WTC11 (cell line): ENCODE data around the gene MAGEB2. TPM values are rescaled to one million over a fixed set of nuclear protein-coding genes. Genes with fewer than 3 reads are reported as not detected.

ENCODE experiments used
- ATAC-seq: fragments of 200-7000 bp; cut with Tn5 transposase; 2 replicates; pipeline ENCODE4 v1.10.0; 2021; ENCODE audit warnings: mild to moderate bottlenecking, moderate library complexity
- CTCF ChIA-PET: fragments of 300-600 bp; sonication (Branson Sonifier 250); formaldehyde crosslinking; loops from one replicate; lab custom pipeline; 2021; ENCODE audit warnings: antibody characterized with exemption; lab: Charles Lee
- POLR2A ChIA-PET: fragments of 350-600 bp; sonication (Branson Sonifier 250); formaldehyde crosslinking; loops from one replicate; lab custom pipeline; 2021; ENCODE audit warnings: antibody characterized with exemption; lab: Charles Lee
- DNase-seq: peaks from one replicate; pipeline ENCODE4 v3.0.0; 2021; ENCODE audit warnings: low spot score
- H3K27ac Mint-ChIP-seq: 2 replicates; pipeline ENCODE4 v1.8.0; 2021; ENCODE audit warnings: mixed read lengths
- H3K27me3 Mint-ChIP-seq: 2 replicates; pipeline ENCODE4 v1.8.0; 2021; ENCODE audit warnings: low read depth, mild to moderate bottlenecking, moderate library complexity, mixed read lengths
- H3K36me3 Mint-ChIP-seq: 2 replicates; pipeline ENCODE4 v1.8.0; 2021; ENCODE audit warnings: mixed read lengths
- H3K4me1 Mint-ChIP-seq: 2 replicates; pipeline ENCODE4 v1.8.0; 2022; ENCODE audit warnings: mixed read lengths
- H3K4me3 Mint-ChIP-seq: 2 replicates; pipeline ENCODE4 v1.8.0; 2021; ENCODE audit warnings: mild to moderate bottlenecking, moderate library complexity, mixed read lengths
- H3K9me3 Mint-ChIP-seq: 2 replicates; pipeline ENCODE4 v1.8.0; 2021; ENCODE audit warnings: mixed read lengths
- AR ChIP-seq: fragments of 250-450 bp; sonication (Bioruptor Pico); IDR thresholded peaks from 2 replicates; pipeline ENCODE4 v1.9.0; 2021; ENCODE audit warnings: mild to moderate bottlenecking
- ARID4B ChIP-seq: sonication (generic); formaldehyde crosslinking; IDR thresholded peaks from 2 replicates; pipeline ENCODE4 v1.8.0; 2023; ENCODE audit warnings: missing genetic modification reagents, mild to moderate bottlenecking, borderline replicate concordance
- CDX4 ChIP-seq: fragments of 250-450 bp; sonication (Bioruptor Pico); IDR thresholded peaks from 2 replicates; pipeline ENCODE4 v1.9.0; 2021; ENCODE audit warnings: moderate library complexity, mild to moderate bottlenecking, inconsistent platforms, borderline replicate concordance
- CREM ChIP-seq: sonication (generic); formaldehyde crosslinking; IDR thresholded peaks from 2 replicates; pipeline ENCODE4 v1.8.1; 2022; ENCODE audit warnings: mild to moderate bottlenecking, missing genetic modification reagents, moderate library complexity
- E2F4 ChIP-seq: sonication (generic); formaldehyde crosslinking; IDR thresholded peaks from 2 replicates; pipeline ENCODE4 v1.8.1; 2022; ENCODE audit warnings: low read depth, mild to moderate bottlenecking, moderate library complexity, missing genetic modification reagents, borderline replicate concordance
- E2F5 ChIP-seq: sonication (generic); formaldehyde crosslinking; IDR thresholded peaks from 2 replicates; pipeline ENCODE4 v1.8.1; 2022; ENCODE audit warnings: mild to moderate bottlenecking, moderate library complexity, missing genetic modification reagents
- FOXJ3 ChIP-seq: sonication (generic); formaldehyde crosslinking; IDR thresholded peaks from 2 replicates; pipeline ENCODE4 v1.9.0; 2021; ENCODE audit warnings: missing genetic modification reagents, mild to moderate bottlenecking, borderline replicate concordance
- GRHL2 ChIP-seq: fragments of 250-450 bp; sonication (Bioruptor Pico); IDR thresholded peaks from 2 replicates; pipeline ENCODE4 v1.8.0; 2022; ENCODE audit warnings: mild to moderate bottlenecking, moderate library complexity; ENCODE audit not compliant: insufficient replicate concordance, severe bottlenecking
- MYBL2 ChIP-seq: sonication (generic); formaldehyde crosslinking; IDR thresholded peaks from 2 replicates; pipeline ENCODE4 v1.8.1; 2023; ENCODE audit warnings: mild to moderate bottlenecking, moderate library complexity, missing genetic modification reagents
- PREB ChIP-seq: sonication (generic); formaldehyde crosslinking; IDR thresholded peaks from 2 replicates; pipeline ENCODE4 v1.8.1; 2022; ENCODE audit warnings: mild to moderate bottlenecking, missing genetic modification reagents, moderate library complexity, borderline replicate concordance
- PRRX2 ChIP-seq: fragments of 250-450 bp; sonication (Bioruptor Pico); IDR thresholded peaks from 2 replicates; pipeline ENCODE4 v1.8.0; 2021; ENCODE audit warnings: mild to moderate bottlenecking
- RELA ChIP-seq: sonication (generic); formaldehyde crosslinking; IDR thresholded peaks from 2 replicates; pipeline ENCODE4 v1.8.1; 2022; ENCODE audit warnings: missing genetic modification reagents, mild to moderate bottlenecking, borderline replicate concordance
- TEAD1 ChIP-seq: sonication (generic); formaldehyde crosslinking; IDR thresholded peaks from 2 replicates; pipeline ENCODE4 v1.8.0; 2022; ENCODE audit warnings: mild to moderate bottlenecking, missing genetic modification reagents
- TEAD4 ChIP-seq: sonication (generic); formaldehyde crosslinking; IDR thresholded peaks from 2 replicates; pipeline ENCODE4 v1.8.0; 2022; ENCODE audit warnings: mild to moderate bottlenecking, missing genetic modification reagents
- USF1 ChIP-seq: sonication (generic); formaldehyde crosslinking; IDR thresholded peaks from 2 replicates; pipeline ENCODE4 v1.8.0; 2022; ENCODE audit warnings: mild to moderate bottlenecking, missing genetic modification reagents
- ZNF138 ChIP-seq: sonication (generic); formaldehyde crosslinking; conservative IDR thresholded peaks from 2 replicates; pipeline ENCODE4 v1.8.1; 2022; ENCODE audit warnings: mild to moderate bottlenecking, moderate library complexity, missing genetic modification reagents
- ZNF232 ChIP-seq: sonication (generic); formaldehyde crosslinking; IDR thresholded peaks from 2 replicates; pipeline ENCODE4 v1.8.0; 2022; ENCODE audit warnings: mild to moderate bottlenecking, missing genetic modification reagents
- total RNA-seq: library from RNA; stranded (reverse); gene quantifications from 3 replicates; pipeline ENCODE4 v1.2.3, GENCODE V29; 2021

MAGEB2 gene
- total RNA-seq, 1 experiment from 2014 or later = 0.35 TPM

GRCh38 chrX:30170900-30171299 lies 44.5 kb upstream of the MAGEB2 start (continued):
- TF ChIP-seq ARID4B = no peak
- TF ChIP-seq RELA (CRISPR knock-in tag) = no peak
- TF ChIP-seq, all 79 proteins: peak for 0

- Mint-ChIP-seq H3K27ac (no peak overlapping the region), H3K4me3 (no peak overlapping the region), H3K36me3 (no peaks in the 10 kb centered on the region), H3K9me3 (no peaks in the 10 kb centered on the region), H3K4me1 (peaks cover 3% of the 10 kb centered on the region; the same call in 1 of the 2 replicates), H3K27me3 (no peaks in the 10 kb centered on the region; the same call in 1 of the 2 replicates)
- TF ChIP-seq CDX4 (CRISPR knock-in tag) = no peak
- no peak for TF ChIP-seq TEAD4 (CRISPR knock-in tag)
- TF ChIP-seq GRHL2 (CRISPR knock-in tag) = no peak
- TF ChIP-seq PREB (CRISPR knock-in tag) = no peak
- no peak for TF ChIP-seq ZNF232
- TF ChIP-seq TEAD1 (CRISPR knock-in tag) = no peak
- no peak for TF ChIP-seq USF1 (CRISPR knock-in tag)
- no peak for TF ChIP-seq FOXJ3 (CRISPR knock-in tag)
- TF ChIP-seq AR (CRISPR knock-in tag) = no peak
- TF ChIP-seq MYBL2 = no peak
- TF ChIP-seq RELA (CRISPR knock-in tag) = no peak
- TF ChIP-seq E2F5 (CRISPR knock-in tag) = no peak
- no peak for TF ChIP-seq E2F4
- no peak for TF ChIP-seq CREM (CRISPR knock-in tag)
- TF ChIP-seq ZNF138 (CRISPR knock-in tag) = no peak
- TF ChIP-seq PRRX2 (CRISPR knock-in tag) = no peak
- ChIA-PET POLR2A (no interaction called here), CTCF (interaction anchor here (1.7 kb wide), 1 partner anchor 15 kb away, joined by 6 read pairs; no protein-coding TSS in a partner anchor)
- no peak for ATAC-seq
- no peak for DNase-seq
Observed at GRCh38 chrX:30181353-30181752, 34.0 kb upstream of the MAGEB2 start.
